CD14-positive monocyte (primary cell): ENCODE results near the gene PSMB10. TPM values are rescaled to one million over a fixed set of nuclear protein-coding genes. Genes with fewer than 3 reads are reported as not detected.

Experiments used
- DNase-seq, 3 donors: peaks; one replicate each; pipeline ENCODE4 v3.0.0-alpha.2; 2011 to 2022
- H2AFZ ChIP-seq: 2 replicates; pipeline ENCODE4 v1.6.0; 2012; ENCODE audit warnings: mild to moderate bottlenecking, low read depth, low read length, inconsistent platforms; ENCODE audit not compliant: insufficient read depth, poor library complexity, severe bottlenecking
- H3K27ac ChIP-seq, 2 donors: 1 replicate in 1 of 2; 2 replicates in 1 of 2; pipeline ENCODE4 v1.5.1; 2012 to 2013; ENCODE audit warnings: low read length in 2 of 2, control low read depth in 1 of 2, inconsistent platforms in 1 of 2, low read depth in 1 of 2, mild to moderate bottlenecking in 1 of 2
- H3K27me3 ChIP-seq, 2 donors: one replicate each; pipeline versions ENCODE4 v1.6.0 to v1.6.1; 2011 to 2013; ENCODE audit warnings: low read length in 2 of 2; ENCODE audit not compliant: control insufficient read depth in 2 of 2, insufficient read depth in 2 of 2
- H3K36me3 ChIP-seq, 2 donors: replicated peaks in 1 of 2; 1 replicate in 1 of 2; 2 replicates in 1 of 2; pipeline versions ENCODE4 v1.5.1 to v1.6.1; 2012 to 2013; ENCODE audit warnings: low read length in 2 of 2, control low read depth in 1 of 2, inconsistent platforms in 1 of 2, mild to moderate bottlenecking in 1 of 2; ENCODE audit not compliant: insufficient read depth in 2 of 2, control insufficient read depth in 1 of 2
- H3K4me1 ChIP-seq, 2 donors: 1 replicate in 1 of 2; 2 replicates in 1 of 2; pipeline versions ENCODE4 v1.5.1 to v1.6.1; 2012 to 2013; ENCODE audit warnings: low read length in 2 of 2, control low read depth in 1 of 2, inconsistent platforms in 1 of 2, mild to moderate bottlenecking in 1 of 2, moderate library complexity in 1 of 2; ENCODE audit not compliant: insufficient read depth in 2 of 2, control insufficient read depth in 1 of 2
- H3K4me2 ChIP-seq: replicated peaks from 2 replicates; pipeline ENCODE3; 2012; ENCODE audit warnings: low read length, moderate library complexity, mild to moderate bottlenecking; ENCODE audit not compliant: poor library complexity, severe bottlenecking; ENCODE audit errors: extremely low read depth
- H3K4me3 ChIP-seq, 3 experiments: fragments of 200-600 bp in 1 of 3; sonication (generic) in 1 of 3; replicated peaks in 1 of 3; 1 replicate in 2 of 3; 2 replicates in 1 of 3; pipeline ENCODE4 v1.5.1; 2011 to 2013; ENCODE audit warnings: low read length in 3 of 3, mild to moderate bottlenecking in 3 of 3, control low read depth in 2 of 3, low read depth in 2 of 3, inconsistent platforms in 1 of 3, moderate library complexity in 1 of 3
- H3K79me2 ChIP-seq: 2 replicates; pipeline ENCODE4 v1.6.0; 2012; ENCODE audit warnings: mild to moderate bottlenecking, control low read depth, inconsistent platforms, low read length, moderate library complexity; ENCODE audit not compliant: insufficient read depth
- H3K9ac ChIP-seq: 2 replicates; pipeline ENCODE4 v1.6.0; 2017; ENCODE audit warnings: low read length, mild to moderate bottlenecking; ENCODE audit not compliant: insufficient read depth, poor library complexity, severe bottlenecking
- H3K9me3 ChIP-seq, 2 donors: replicated peaks in 1 of 2; 1 replicate in 1 of 2; 2 replicates in 1 of 2; pipeline versions ENCODE4 v1.5.1 to v1.6.1; 2012 to 2013; ENCODE audit warnings: low read length in 2 of 2, control low read depth in 1 of 2; ENCODE audit not compliant: control insufficient read depth in 1 of 2, insufficient read depth in 1 of 2
- H4K20me1 ChIP-seq: 2 replicates; pipeline ENCODE4 v1.6.0; 2012; ENCODE audit warnings: mild to moderate bottlenecking, low read length, control low read depth, moderate library complexity; ENCODE audit not compliant: insufficient read depth
- H3K27ac Mint-ChIP-seq, 7 donors: one replicate each; pipeline ENCODE4 v1.8.0; 2020; ENCODE audit warnings: mild to moderate bottlenecking in 7 of 7, mixed read lengths in 7 of 7, moderate library complexity in 6 of 7, inconsistent platforms in 2 of 7
- H3K27me3 Mint-ChIP-seq, 3 donors: one replicate each; pipeline ENCODE4 v1.8.0; 2021 to 2022; ENCODE audit warnings: low read depth in 3 of 3, mild to moderate bottlenecking in 3 of 3, mixed read lengths in 3 of 3, moderate library complexity in 3 of 3, inconsistent platforms in 1 of 3
- H3K36me3 Mint-ChIP-seq, 2 donors: one replicate each; pipeline ENCODE4 v1.8.0; 2020; ENCODE audit warnings: mixed read lengths in 2 of 2, inconsistent platforms in 1 of 2, mild to moderate bottlenecking in 1 of 2
- H3K4me1 Mint-ChIP-seq: one replicate; pipeline ENCODE4 v1.8.0; 2020; ENCODE audit warnings: mild to moderate bottlenecking, mixed read lengths
- H3K4me3 Mint-ChIP-seq, 2 donors: one replicate each; pipeline ENCODE4 v1.8.0; 2020; ENCODE audit warnings: mild to moderate bottlenecking in 2 of 2, mixed read lengths in 2 of 2, moderate library complexity in 1 of 2
- H3K9me3 Mint-ChIP-seq, 7 donors: one replicate each; pipeline ENCODE4 v1.8.0; 2020 to 2022; ENCODE audit warnings: mixed read lengths in 7 of 7, mild to moderate bottlenecking in 6 of 7, moderate library complexity in 6 of 7, inconsistent platforms in 2 of 7
- CTCF ChIP-seq: fragments of 200-600 bp; IDR thresholded peaks from one replicate; pipeline ENCODE4 v1.8.0; 2022; ENCODE audit warnings: antibody characterized with exemption, mild to moderate bottlenecking
- WGBS: methylation state at CpG from one replicate; pipeline ENCODE4 v1.1.5; 2013; ENCODE audit warnings: missing lambda C conversion rate; ENCODE audit not compliant: insufficient coverage; 5-methylcytosine and 5-hydroxymethylcytosine counted together
- intact Hi-C, 2 donors: fragments of 100-400 bp; cut with micrococcal nuclease; formaldehyde crosslinking; loops; one replicate each; pipeline versions ENCODE4 v1.15.0 to v1.15.1; 2023
- polyA plus RNA-seq, 3 donors: library from polyadenylated mRNA; depleted of rRNA in 1 of 3; unstranded in 2 of 3; stranded (reverse) in 1 of 3; fragments of 300-500 nt in 2 of 3; fragments of >200 nt in 1 of 3; fragmentation: Illumina TruSeq in 2 of 3; gene quantifications; 1 replicate in 2 of 3; 2 replicates in 1 of 3; pipeline ENCODE4 v1.2.3, GENCODE V29; 2012 to 2021

PSMB10 gene
- polyA plus RNA-seq, 3 donors = 158 to 798 (median 609) TPM

GRCh38 chr16:67949645-67950044 is 13.0 kb upstream of the PSMB10 start:
- WGBS = 99% methylated on average over 9 of the region's 11 CpGs
- intact Hi-C loops = no loop called here
- Histone ChIP-seq H3K27me3 (no peaks in the 10 kb centered on the region), H3K4me3 (no peak overlapping the region), H3K36me3 (peaks cover 88 to 94% of the 10 kb centered on the region in 2 donors), H3K4me2 (no peak overlapping the region), H2AFZ (no peak overlapping the region), H3K9me3 (no peaks in the 10 kb centered on the region), H3K27ac (no peak overlapping the region), H3K4me1 (no peaks in the 10 kb centered on the region), H4K20me1 (no peaks in the 10 kb centered on the region), H3K9ac (no peak overlapping the region), H3K79me2 (no peaks in the 10 kb centered on the region)
- no peak for TF ChIP-seq CTCF
- H3K4me3 Mint-ChIP-seq = no peak overlapping the region
- H3K4me1 Mint-ChIP-seq = no peaks in the 10 kb centered on the region
- no peaks in the 10 kb centered on the region for H3K9me3 Mint-ChIP-seq
- no peak overlapping the region for H3K27ac Mint-ChIP-seq
- H3K36me3 Mint-ChIP-seq = peaks cover 64 to 91% of the 10 kb centered on the region in 2 donors
- no peak for DNase-seq
- peaks cover 0 to 2% (median 0%) of the 10 kb centered on the region in 3 donors for H3K27me3 Mint-ChIP-seq

GRCh38 chr16:67948015-67948414 is 11.4 kb upstream of the PSMB10 start:
- 95% methylated on average over 11 of the region's 15 CpGs for WGBS
- H3K4me2 ChIP-seq = no peak overlapping the region
- intact Hi-C loops = no loop called here
- H2AFZ ChIP-seq = no peak overlapping the region
- no peaks in the 10 kb centered on the region for H3K9me3 Mint-ChIP-seq
- no peaks in the 10 kb centered on the region for H3K27me3 ChIP-seq
- TF ChIP-seq CTCF = no peak
- no peaks in the 10 kb centered on the region for H3K4me1 ChIP-seq
- H3K4me3 Mint-ChIP-seq = no peak overlapping the region
- no peak overlapping the region for H3K4me3 ChIP-seq
- H3K36me3 Mint-ChIP-seq = peaks cover 58 to 93% of the 10 kb centered on the region in 2 donors
- peaks cover 85 to 93% of the 10 kb centered on the region in 2 donors for H3K36me3 ChIP-seq
- H3K27ac ChIP-seq = no peak overlapping the region
- H3K9ac ChIP-seq = no peak overlapping the region
- no peaks in the 10 kb centered on the region for H3K4me1 Mint-ChIP-seq
- no peak overlapping the region for H3K27ac Mint-ChIP-seq
- no peaks in the 10 kb centered on the region for H3K9me3 ChIP-seq
- H3K27me3 Mint-ChIP-seq = peaks cover 0 to 2% (median 0%) of the 10 kb centered on the region in 3 donors
- no peaks in the 10 kb centered on the region for H4K20me1 ChIP-seq
- no peaks in the 10 kb centered on the region for H3K79me2 ChIP-seq
- DNase-seq = no peak
